ENCODE results near the gene HMGN4. TPM values are rescaled to one million over a fixed set of nuclear protein-coding genes. Genes with fewer than 3 reads are reported as not detected.

The HMGN4 gene
- total and polyA plus RNA-seq, 9 of the 15 experiments (the other 6 are each of a cell fraction or from before 2014, with no cell fraction given) = 35.4 to 134 (median 94.1) TPM

GRCh38 chr6:26537160-26537845, 863 bp upstream of the HMGN4 start (continued):
- TF ChIP-seq ASH1L (IDR thresholded peaks at IDR 0.05; ENCODE audit: borderline replicate concordance, low read depth, partially characterized antibody) (peak; percentile 40), GTF2B (IDR thresholded peaks at IDR 0.05; ENCODE audit: extremely low read depth, insufficient read length) (no peak), NR2C2 (CRISPR knock-in tag; IDR thresholded peaks at IDR 0.05) (peak; percentile 51; the same call in 1 of the 2 replicates), NR2C2 (tag; IDR thresholded peaks at IDR 0.05) (no peak), L3MBTL2 (IDR thresholded peaks at IDR 0.05) (peak; percentile 83), FOXP1 (CRISPR knock-in tag; IDR thresholded peaks at IDR 0.05) (no peak), ZNF407 (IDR thresholded peaks at IDR 0.05; ENCODE audit: low read depth) (peak; percentile 78), RBM39 (optimal IDR thresholded peaks at IDR 0.05; ENCODE audit: low read depth, low read length) (peak; percentile 3), RERE (CRISPR knock-in tag; IDR thresholded peaks at IDR 0.05; ENCODE audit: borderline replicate concordance) (0 out of 2 replicates have a peak, but pooled peaks have one; percentile 37), TFE3 (CRISPR knock-in tag; IDR thresholded peaks at IDR 0.05) (peak; percentile 53), HOXB6 (CRISPR knock-in tag; IDR thresholded peaks at IDR 0.05; ENCODE audit: borderline replicate concordance) (no peak)

Data from K562 (cell line).